CD4-positive, alpha-beta memory T cell (primary cell): ENCODE results near the gene CLDN11. TPM values are rescaled to one million over a fixed set of nuclear protein-coding genes. Genes with fewer than 3 reads are reported as not detected.

Experiments used
- CTCF ChIA-PET: fragments of 350-600 bp; sonication (Branson Sonifier 250); formaldehyde crosslinking; loops from one replicate; lab custom pipeline; 2021; ENCODE audit warnings: inconsistent platforms; ENCODE audit not compliant: partially characterized antibody; lab: Charles Lee
- POLR2A ChIA-PET: fragments of 350-600 bp; sonication (Branson Sonifier 250); formaldehyde crosslinking; loops from one replicate; lab custom pipeline; 2021; ENCODE audit not compliant: partially characterized antibody; lab: Charles Lee
- DNase-seq, 5 donors: peaks; one replicate each; pipeline versions ENCODE4 v3.0.0 to v3.0.0-alpha.2; 2020 to 2022; ENCODE audit warnings: mixed read lengths in 1 of 5
- H3K27ac ChIP-seq: one replicate; pipeline ENCODE4 v1.7.0; 2013; ENCODE audit warnings: low read depth, low read length
- H3K27me3 ChIP-seq: 2 replicates; pipeline ENCODE4 v1.7.0; 2013; ENCODE audit warnings: mild to moderate bottlenecking, low read length, moderate library complexity; ENCODE audit not compliant: insufficient read depth
- H3K36me3 ChIP-seq: 2 replicates; pipeline ENCODE4 v1.7.0; 2013; ENCODE audit warnings: mild to moderate bottlenecking, low read length, moderate library complexity; ENCODE audit not compliant: insufficient read depth
- H3K4me1 ChIP-seq: 2 replicates; pipeline ENCODE4 v1.7.0; 2013; ENCODE audit warnings: mild to moderate bottlenecking, low read length, moderate library complexity; ENCODE audit not compliant: insufficient read depth
- H3K4me3 ChIP-seq, 2 donors: one replicate each; pipeline ENCODE4 v1.7.0; 2013; ENCODE audit warnings: low read length in 2 of 2, mild to moderate bottlenecking in 1 of 2
- H3K9me3 ChIP-seq, 2 donors: one replicate each; pipeline ENCODE4 v1.7.0; 2013; ENCODE audit warnings: low read length in 2 of 2, control low read depth in 1 of 2; ENCODE audit not compliant: control insufficient read depth in 1 of 2
- H3K27ac Mint-ChIP-seq, 7 donors: one replicate each; pipeline ENCODE4 v1.8.0; 2020 to 2021; ENCODE audit warnings: mixed read lengths in 7 of 7, mild to moderate bottlenecking in 6 of 7, inconsistent platforms in 3 of 7, moderate library complexity in 3 of 7
- H3K27me3 Mint-ChIP-seq, 2 donors: one replicate each; pipeline ENCODE4 v1.8.0; 2020 to 2021; ENCODE audit warnings: mixed read lengths in 2 of 2
- H3K36me3 Mint-ChIP-seq, 2 donors: one replicate each; pipeline ENCODE4 v1.8.0; 2020 to 2021; ENCODE audit warnings: mixed read lengths in 2 of 2, inconsistent platforms in 1 of 2, mild to moderate bottlenecking in 1 of 2
- H3K4me1 Mint-ChIP-seq, 4 donors: one replicate each; pipeline ENCODE4 v1.8.0; 2020 to 2021; ENCODE audit warnings: mixed read lengths in 4 of 4, mild to moderate bottlenecking in 1 of 4
- H3K4me3 Mint-ChIP-seq, 8 donors: one replicate each; pipeline ENCODE4 v1.8.0; 2020 to 2021; ENCODE audit warnings: mixed read lengths in 8 of 8, mild to moderate bottlenecking in 7 of 8, moderate library complexity in 6 of 8, inconsistent platforms in 3 of 8
- H3K9me3 Mint-ChIP-seq, 8 donors: one replicate each; pipeline ENCODE4 v1.8.0; 2020 to 2021; ENCODE audit warnings: mixed read lengths in 8 of 8, mild to moderate bottlenecking in 5 of 8, inconsistent platforms in 3 of 8, moderate library complexity in 1 of 8
- intact Hi-C: fragments of 100-400 bp; cut with micrococcal nuclease; formaldehyde crosslinking; loops from one replicate; pipeline ENCODE4 v1.15.1; 2023
- polyA plus RNA-seq, 2 donors: library from polyadenylated mRNA; unstranded; fragments of 300-500 nt; fragmentation: Illumina TruSeq; gene quantifications; one replicate each; pipeline ENCODE4 v1.2.3, GENCODE V29; 2021
- total RNA-seq, 2 experiments: library from RNA; stranded (reverse); gene quantifications; one replicate each; pipeline ENCODE4 v1.2.3, GENCODE V29; 2021

CLDN11 gene
- total RNA-seq (under 1 TPM; 0.32 to 0.33 TPM), polyA plus RNA-seq (not detected)

DNA sequence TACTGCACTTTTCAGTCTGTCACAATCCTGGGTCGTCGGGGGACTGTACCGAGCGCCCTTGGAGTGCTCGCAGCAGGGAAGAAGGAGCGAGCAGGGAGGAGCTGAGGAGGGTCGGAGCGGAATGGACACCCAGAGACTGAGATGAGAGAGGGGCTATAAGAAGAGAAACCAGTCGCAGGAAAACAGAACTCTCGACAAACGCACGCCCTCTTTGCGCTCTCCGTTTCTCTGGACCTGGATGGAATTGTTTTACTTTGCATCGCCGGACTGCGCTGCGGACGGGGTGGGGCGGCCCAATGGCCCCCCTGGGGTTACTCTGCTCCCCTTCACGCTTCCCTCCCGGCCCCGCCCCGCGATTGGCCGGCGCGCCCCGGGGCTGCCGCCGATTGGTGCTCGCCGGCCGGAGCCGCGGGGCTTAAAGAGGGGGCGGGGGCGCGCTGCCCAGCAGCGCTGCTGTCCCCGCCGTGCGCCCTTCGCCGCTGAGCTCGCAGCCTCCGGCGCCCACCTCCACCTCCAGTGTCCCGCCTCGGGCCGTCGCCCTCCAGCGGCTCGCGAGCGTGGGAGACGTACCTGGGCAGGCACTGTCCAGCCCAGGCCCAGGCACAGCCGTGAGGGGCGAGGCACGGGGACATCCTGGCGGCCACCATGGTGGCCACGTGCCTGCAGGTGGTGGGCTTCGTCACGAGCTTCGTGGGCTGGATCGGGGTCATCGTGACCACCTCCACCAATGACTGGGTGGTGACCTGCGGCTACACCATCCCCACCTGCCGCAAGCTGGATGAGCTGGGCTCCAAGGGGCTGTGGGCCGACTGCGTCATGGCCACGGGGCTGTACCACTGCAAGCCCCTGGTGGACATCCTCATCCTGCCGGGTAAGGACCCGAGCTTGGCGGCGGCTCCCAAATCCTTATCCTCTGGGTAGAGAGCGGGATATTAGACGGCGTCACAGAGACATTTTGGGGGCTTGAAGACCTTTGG is at the start of gene CLDN11:
Gene CLDN11, plus strand, starts transcription at position 447 of the 977 bp plus-strand sequence. Its CDS starts 199 bp downstream, at position 646.
- peaks cover 30 to 32% of the 10 kb centered on the region in 2 donors for H3K27me3 Mint-ChIP-seq
- Histone ChIP-seq H3K27me3 (peaks cover 9% of the 10 kb centered on the region), H3K27ac (no peak within 1 kb of the TSS), H3K4me3 (no peak within 1 kb of the TSS), H3K36me3 (no peaks in the 10 kb centered on the region), H3K9me3 (no peaks in the 10 kb centered on the region), H3K4me1 (peaks cover 22% of the 10 kb centered on the region)
- DNase-seq, result no peak
- H3K36me3 Mint-ChIP-seq, result no peaks in the 10 kb centered on the region
- peaks cover 8 to 13% (median 11%) of the 10 kb centered on the region in 4 donors for H3K4me1 Mint-ChIP-seq
- intact Hi-C loops, result no loop called here
- H3K9me3 Mint-ChIP-seq, result no peaks in the 10 kb centered on the region
- H3K27ac Mint-ChIP-seq, result no peak within 1 kb of the TSS
- peak within 1 kb of the TSS; percentile 66 to 85 (median 80) for H3K4me3 Mint-ChIP-seq
- ChIA-PET CTCF (interaction anchor here (1.5 kb wide), 1 partner anchor 11 kb away, joined by 4 read pairs; no protein-coding TSS in a partner anchor), POLR2A (interaction anchor here (1.6 kb wide), 1 partner anchor 61 kb away, joined by 3 read pairs; the partner anchor contains the start of gene SKIL)

DNA sequence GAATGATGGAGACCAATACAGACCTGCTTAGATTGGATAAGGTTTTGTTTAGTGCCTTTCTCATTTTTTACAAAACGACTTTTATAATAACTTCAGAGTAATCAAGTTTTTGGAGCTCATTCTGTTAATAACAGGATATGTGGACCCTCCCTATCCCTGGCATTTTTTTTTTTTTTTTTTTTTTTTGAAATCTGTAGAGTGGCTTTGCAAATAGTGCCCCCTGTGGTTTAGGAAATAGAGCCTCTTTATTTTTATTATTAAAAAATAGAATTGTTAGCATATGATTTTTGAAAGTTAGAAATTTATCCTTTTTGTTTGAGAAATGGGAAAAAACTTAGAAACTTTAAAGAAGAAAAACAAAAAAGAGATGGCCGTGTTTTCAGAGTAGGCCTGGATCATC is 49.7 kb upstream of the CLDN11 start:
- Mint-ChIP-seq H3K27ac (peak overlapping the region in 1 of 7 donors; percentile 15), H3K36me3 (peaks cover 6 to 8% of the 10 kb centered on the region in 2 donors), H3K4me3 (no peak overlapping the region), H3K4me1 (peaks cover 18 to 28% (median 23%) of the 10 kb centered on the region in 4 donors), H3K27me3 (no peaks in the 10 kb centered on the region), H3K9me3 (no peaks in the 10 kb centered on the region)
- H3K27me3 ChIP-seq, result no peaks in the 10 kb centered on the region
- CTCF ChIA-PET, result interaction anchor here (0.7 to 2.9 kb wide), 8 partner anchors 15 to 1253 kb away, joined by 3 to 17 read pairs (median 4); partner anchors contain the start of gene PHC3
- intact Hi-C loops, result loop anchor here (1.0 to 5.0 kb wide), 3 partner anchors 59 to 332 kb away; partner anchors contain the start of gene GPR160
- H3K36me3 ChIP-seq, result no peaks in the 10 kb centered on the region
- no peak overlapping the region for H3K27ac ChIP-seq
- peaks cover 15% of the 10 kb centered on the region for H3K4me1 ChIP-seq
- POLR2A ChIA-PET, result interaction anchor here (1.4 kb wide), 1 partner anchor 12 kb away, joined by 6 read pairs; the partner anchor contains the start of gene SKIL
- H3K9me3 ChIP-seq, result no peaks in the 10 kb centered on the region
- H3K4me3 ChIP-seq, result no peak overlapping the region
- peak in 2 of 5 donors; percentile 15 to 19 for DNase-seq

DNA sequence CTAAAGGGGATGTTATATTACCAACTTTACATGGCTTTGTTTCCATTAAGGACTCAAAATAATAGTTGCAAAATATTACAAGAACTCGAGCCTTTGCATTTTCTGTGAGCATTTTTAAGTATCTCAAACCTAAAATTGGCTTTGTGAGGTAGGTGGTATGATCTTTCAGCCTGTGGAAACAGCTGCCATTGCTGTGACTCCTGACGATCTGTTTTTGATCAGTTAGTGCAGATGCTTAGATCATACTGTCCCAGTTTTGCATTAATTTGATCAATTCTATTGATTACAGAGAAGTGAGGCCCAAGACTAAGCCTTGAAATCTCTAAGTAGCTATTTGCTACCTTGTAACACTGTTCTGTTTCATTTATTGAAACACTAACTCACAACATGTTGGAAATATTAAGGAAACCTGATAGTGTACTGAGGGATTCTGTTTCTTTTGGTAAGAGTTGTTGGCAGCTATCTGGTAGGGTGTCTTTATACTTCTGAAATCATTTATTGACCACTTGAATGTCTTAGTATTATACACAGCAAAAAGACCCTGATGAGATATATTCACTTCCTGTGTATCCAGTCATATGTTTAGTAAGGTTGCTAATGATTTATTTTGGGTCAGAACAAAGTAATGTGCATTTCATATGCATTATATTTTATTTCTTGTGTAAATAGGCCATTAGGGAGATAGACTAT is 46.3 kb upstream of the CLDN11 start:
- no peaks in the 10 kb centered on the region for H3K9me3 Mint-ChIP-seq
- H3K27me3 ChIP-seq, result no peaks in the 10 kb centered on the region
- intact Hi-C loops, result no loop called here
- H3K36me3 Mint-ChIP-seq, result peaks cover 0 to 4% of the 10 kb centered on the region in 2 donors
- H3K4me1 ChIP-seq, result peaks cover 6% of the 10 kb centered on the region
- no peaks in the 10 kb centered on the region for H3K9me3 ChIP-seq
- H3K27ac ChIP-seq, result no peak overlapping the region
- H3K4me1 Mint-ChIP-seq, result peaks cover 17 to 27% (median 23%) of the 10 kb centered on the region in 4 donors
- ChIA-PET CTCF (no interaction called here), POLR2A (interaction anchor here (1.2 kb wide), 1 partner anchor 15 kb away, joined by 3 read pairs; the partner anchor contains the start of gene SKIL)
- no peak overlapping the region for H3K27ac Mint-ChIP-seq
- H3K4me3 ChIP-seq, result no peak overlapping the region
- no peaks in the 10 kb centered on the region for H3K27me3 Mint-ChIP-seq
- no peaks in the 10 kb centered on the region for H3K36me3 ChIP-seq
- peak overlapping the region in 1 of 8 donors; percentile 5 for H3K4me3 Mint-ChIP-seq
- DNase-seq, result no peak

DNA sequence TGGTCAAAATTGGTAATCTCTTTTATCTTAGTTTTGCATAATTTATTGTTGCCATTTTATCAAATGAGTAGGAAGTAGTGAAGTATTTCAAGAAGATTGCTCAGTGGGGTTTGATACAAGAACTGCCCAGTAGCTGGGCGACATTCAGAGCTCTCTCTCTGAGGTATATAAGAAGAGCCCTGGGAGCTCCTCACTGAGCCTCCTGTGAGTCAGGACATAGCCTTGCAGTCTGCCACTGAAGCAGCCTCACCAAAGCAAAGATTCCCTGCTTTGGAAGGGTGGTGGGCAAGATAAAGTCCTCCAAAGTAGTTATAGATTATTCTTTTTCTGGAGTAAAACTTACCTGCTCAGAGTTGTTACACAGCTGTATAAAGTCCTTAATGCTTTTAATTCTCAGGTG is 35.1 kb upstream of the CLDN11 start:
- peak overlapping the region in 4 of 7 donors; percentile 0 to 51 (median 30) for H3K27ac Mint-ChIP-seq
- H3K27me3 Mint-ChIP-seq, result no peaks in the 10 kb centered on the region
- no peak for DNase-seq
- Histone ChIP-seq H3K9me3 (no peaks in the 10 kb centered on the region), H3K27me3 (no peaks in the 10 kb centered on the region), H3K27ac (no peak overlapping the region), H3K4me3 (no peak overlapping the region), H3K4me1 (no peaks in the 10 kb centered on the region), H3K36me3 (peaks cover 7% of the 10 kb centered on the region)
- intact Hi-C loops, result no loop called here
- ChIA-PET CTCF (interaction anchor here (1.0 to 1.3 kb wide), 2 partner anchors 15 to 28 kb away, joined by 3 to 5 read pairs; no protein-coding TSS in a partner anchor), POLR2A (no interaction called here)
- H3K36me3 Mint-ChIP-seq, result peaks cover 30 to 43% of the 10 kb centered on the region in 2 donors
- H3K4me1 Mint-ChIP-seq, result peaks cover 0 to 12% (median 6%) of the 10 kb centered on the region in 4 donors
- peaks cover 0 to 4% (median 0%) of the 10 kb centered on the region in 8 donors for H3K9me3 Mint-ChIP-seq
- H3K4me3 Mint-ChIP-seq, result no peak overlapping the region

DNA sequence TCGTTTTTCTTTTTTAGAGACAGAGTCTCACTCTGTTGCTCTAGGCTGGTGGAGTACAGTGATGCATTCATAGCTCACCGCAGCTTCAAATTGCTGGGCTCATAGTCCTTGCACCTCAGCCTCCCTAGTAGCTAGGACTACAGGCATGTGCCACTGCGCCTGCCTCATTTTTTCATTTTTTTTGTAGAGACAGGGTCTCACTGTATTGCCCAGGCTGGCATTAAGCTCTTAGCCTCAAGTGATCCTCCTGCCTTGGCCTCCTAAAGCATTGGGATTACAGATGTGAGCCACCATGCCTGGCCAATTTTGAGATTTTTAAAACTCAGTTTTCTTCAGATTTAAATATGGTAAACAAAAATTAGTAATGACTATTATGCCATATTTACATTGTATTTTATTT is 32.2 kb upstream of the CLDN11 start:
- no peaks in the 10 kb centered on the region for H3K27me3 ChIP-seq
- intact Hi-C loops, result no loop called here
- ChIA-PET POLR2A (no interaction called here), CTCF (interaction anchor here (1.3 kb wide), 1 partner anchor 28 kb away, joined by 3 read pairs; no protein-coding TSS in a partner anchor)
- Mint-ChIP-seq H3K27ac (peak overlapping the region in 1 of 7 donors; percentile 50), H3K9me3 (peaks cover 0 to 4% (median 0%) of the 10 kb centered on the region in 8 donors), H3K4me3 (no peak overlapping the region), H3K4me1 (peaks cover 0 to 7% (median 3%) of the 10 kb centered on the region in 4 donors), H3K36me3 (peaks cover 32 to 49% of the 10 kb centered on the region in 2 donors), H3K27me3 (no peaks in the 10 kb centered on the region)
- H3K4me1 ChIP-seq, result no peaks in the 10 kb centered on the region
- no peaks in the 10 kb centered on the region for H3K9me3 ChIP-seq
- no peak overlapping the region for H3K4me3 ChIP-seq
- H3K36me3 ChIP-seq, result peaks cover 7% of the 10 kb centered on the region
- H3K27ac ChIP-seq, result no peak overlapping the region
- DNase-seq, result no peak

DNA sequence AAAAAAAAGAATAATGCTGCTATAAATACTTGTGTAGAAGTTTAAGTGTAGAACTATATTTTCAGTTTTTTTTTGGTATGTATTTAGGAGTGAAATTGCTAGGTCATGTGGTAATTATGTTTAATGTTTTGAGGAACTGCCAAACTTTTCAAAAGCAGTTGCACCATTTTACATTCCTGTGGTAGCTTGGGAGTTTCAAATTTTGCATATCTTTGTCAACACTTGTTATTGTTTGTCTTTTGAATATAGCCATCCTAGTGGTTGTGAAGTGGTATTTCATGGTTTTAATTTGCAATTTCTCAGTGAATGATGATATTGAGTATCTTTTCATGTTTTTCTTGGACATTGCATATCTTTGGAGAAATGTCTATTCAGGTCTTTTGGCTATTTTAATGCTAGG is 30.7 kb upstream of the CLDN11 start:
- H3K4me1 ChIP-seq, result no peaks in the 10 kb centered on the region
- intact Hi-C loops, result no loop called here
- peaks cover 7% of the 10 kb centered on the region for H3K36me3 ChIP-seq
- no peaks in the 10 kb centered on the region for H3K27me3 ChIP-seq
- Mint-ChIP-seq H3K27me3 (no peaks in the 10 kb centered on the region), H3K27ac (no peak overlapping the region), H3K4me3 (no peak overlapping the region), H3K4me1 (peaks cover 0 to 7% (median 3%) of the 10 kb centered on the region in 4 donors), H3K9me3 (peaks cover 0 to 4% (median 0%) of the 10 kb centered on the region in 8 donors), H3K36me3 (peaks cover 39 to 55% of the 10 kb centered on the region in 2 donors)
- no peaks in the 10 kb centered on the region for H3K9me3 ChIP-seq
- no peak overlapping the region for H3K27ac ChIP-seq
- no peak for DNase-seq
- no peak overlapping the region for H3K4me3 ChIP-seq
- POLR2A ChIA-PET, result no interaction called here
- CTCF ChIA-PET, result interaction anchor here (0.9 to 1.3 kb wide), 2 partner anchors 17 to 26 kb away, joined by 3 to 4 read pairs; no protein-coding TSS in a partner anchor
